K562 (cell line): ENCODE results near the gene COA3. TPM values are rescaled to one million over a fixed set of nuclear protein-coding genes. Genes with fewer than 3 reads are reported as not detected.

ENCODE experiments used
- C11orf30 ChIP-seq: fragments of 450-650 bp; IDR thresholded peaks from 2 replicates; pipeline ENCODE4 v1.6.1; 2016; ENCODE audit warnings: low read depth, mild to moderate bottlenecking
- MLX ChIP-seq, 2 experiments: fragments of 450-650 bp in 1 of 2; sonication (generic) in 1 of 2; formaldehyde crosslinking; conservative IDR thresholded peaks; 2 replicates each; pipeline versions ENCODE4 v1.4.0 to v1.8.1; 2020 to 2022; ENCODE audit warnings: mild to moderate bottlenecking in 1 of 2, missing genetic modification reagents in 1 of 2
- ZNF518B ChIP-seq: fragments of 250-450 bp; sonication (Bioruptor Pico); IDR thresholded peaks from 2 replicates; pipeline ENCODE4 v1.5.0; 2021; ENCODE audit warnings: mild to moderate bottlenecking, moderate library complexity
- polyA plus RNA-seq, 8 experiments: library from polyadenylated mRNA; depleted of rRNA in 4 of 8; stranded (reverse) in 5 of 8; unstranded in 3 of 8; fragments of >200 nt; fragmentation: Nextera tagmentation in 2 of 8; fragmentation: Illumina TruSeq in 1 of 8; extraction: Ambion mirVana in 2 of 8; extraction: Trizol in 1 of 8; gene quantifications; 2 replicates each; pipeline versions ENCODE4 v1.2.1 to v1.2.3, GENCODE V29; 2011 to 2014; ENCODE audit warnings: inconsistent platforms in 1 of 8, missing spikeins in 1 of 8
- total RNA-seq, 7 experiments: library from RNA; depleted of rRNA in 6 of 7; stranded (reverse); fragments of >200 nt in 6 of 7; fragmentation: Illumina TruSeq in 2 of 7; extraction: Trizol in 2 of 7; gene quantifications; 2 replicates each; pipeline versions ENCODE4 v1.2.1 to v1.2.3, GENCODE V29; 2011 to 2021; ENCODE audit warnings: low replicate concordance in 1 of 7

COA3 gene
- total and polyA plus RNA-seq, 9 of the 15 experiments (the other 6 are each of a cell fraction or from before 2014, with no cell fraction given): 49.6 to 153 (median 61.4) TPM

- TF ChIP-seq MLX (CRISPR knock-in tag; conservative IDR thresholded peaks at IDR 0.05): 0 out of 4 replicates have a peak, but pooled peaks of 1 of the 2 experiments have one; percentile 62
- TF ChIP-seq C11orf30: peak; percentile 99
- TF ChIP-seq ZNF518B: no peak
Measured at GRCh38 chr17:42832934-42833766, 34.6 kb upstream of the COA3 start, which contains the start of gene PSME3 (continued).
